ENCODE data around the gene SWAP70.

GRCh38 chr11:9760193-9760575 is 96.3 kb downstream of the SWAP70 start:
- TF ChIP-seq EZH2 (IDR thresholded peaks at IDR 0.05; ENCODE audit: borderline replicate concordance, low read length) (no peak), CTCF (conservative IDR thresholded peaks at IDR 0.05 in 1 of 2, IDR thresholded peaks at IDR 0.05 in 1 of 2; ENCODE audit: extremely low read depth in 1 of 2, insufficient read depth in 1 of 2, low read depth in 1 of 2, low read length in 2 of 2) (no peak)

All from mammary epithelial cell (primary cell).